CMK (cell line): ENCODE results near the gene CS.
A peak's percentile ranks its signal among the peaks of the same experiment; 100 is the strongest.
"Not testable (repeated sequence)": the region's sequence is repeated elsewhere in the genome, so short reads cannot be mapped to it uniquely, and the experiment has no call there.

Experiments used
- DNase-seq: peaks from one replicate; pipeline ENCODE4 v3.0.0-alpha.2; 2010; ENCODE audit warnings: low read depth

The CS gene

DNA sequence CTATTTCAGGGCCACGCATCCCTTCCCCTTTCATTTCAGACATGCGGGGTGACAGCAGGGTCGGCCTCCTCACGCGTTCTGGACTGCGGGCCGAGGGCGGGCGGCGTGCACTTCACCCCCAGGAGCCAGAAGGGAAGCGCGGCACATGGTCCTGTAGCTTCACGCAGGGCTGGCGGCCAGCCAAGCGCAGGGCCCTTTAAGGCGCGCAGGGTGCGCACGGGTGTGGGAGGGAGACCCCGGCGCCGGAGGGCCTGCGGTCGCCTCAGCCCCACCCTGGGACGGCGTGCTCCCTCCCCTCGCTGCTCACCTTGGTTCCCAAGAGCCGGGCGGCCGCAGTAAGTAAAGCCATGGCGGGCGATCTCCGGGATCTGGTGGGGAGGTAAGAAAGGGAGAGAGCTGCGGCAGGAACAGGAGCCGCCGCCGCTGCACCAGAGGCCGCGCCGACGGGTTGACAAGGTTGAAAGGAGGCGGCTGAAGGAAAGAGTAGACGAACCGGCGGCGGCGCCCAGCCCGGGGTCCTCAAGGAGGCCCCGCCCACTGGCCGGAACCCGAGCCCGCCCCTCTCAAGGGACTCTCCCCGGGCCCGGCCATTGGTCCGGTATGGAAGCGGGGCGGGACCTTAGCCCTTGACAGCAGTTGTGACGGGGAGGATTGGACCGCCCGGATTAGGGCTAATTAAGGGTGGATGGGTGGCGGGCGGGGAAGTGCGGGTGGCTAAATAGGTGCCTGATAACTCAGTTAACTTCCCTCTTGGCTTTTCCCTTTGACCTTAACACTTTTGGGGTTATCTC is at the start of gene CS:
Gene CS (minus strand): TSS at position 478 of the 791 bp plus-strand sequence. CDS start 129 bp downstream, at position 349.
- DNase-seq = peak; percentile 92

DNA sequence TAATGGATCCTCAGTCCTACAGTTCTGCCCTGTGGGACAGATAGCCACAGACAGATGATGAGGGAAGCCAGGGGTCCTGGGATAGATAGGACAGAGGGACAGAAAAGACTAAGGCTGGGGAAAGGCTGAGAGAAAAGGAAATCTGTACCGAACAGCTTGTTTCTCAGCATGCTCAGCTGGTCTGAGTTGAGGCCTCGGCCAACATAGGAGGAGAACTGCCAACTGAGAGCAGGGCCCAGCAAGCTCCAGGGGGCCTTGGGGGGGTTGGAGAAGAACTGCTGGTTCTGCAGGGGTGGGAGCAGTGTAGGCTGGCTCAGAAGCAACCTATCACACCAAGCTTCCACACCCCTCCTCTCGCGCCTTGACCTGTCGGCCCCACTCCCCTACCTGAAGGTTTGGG is 48.6 kb upstream of the CS start:
- no peak for DNase-seq

DNA sequence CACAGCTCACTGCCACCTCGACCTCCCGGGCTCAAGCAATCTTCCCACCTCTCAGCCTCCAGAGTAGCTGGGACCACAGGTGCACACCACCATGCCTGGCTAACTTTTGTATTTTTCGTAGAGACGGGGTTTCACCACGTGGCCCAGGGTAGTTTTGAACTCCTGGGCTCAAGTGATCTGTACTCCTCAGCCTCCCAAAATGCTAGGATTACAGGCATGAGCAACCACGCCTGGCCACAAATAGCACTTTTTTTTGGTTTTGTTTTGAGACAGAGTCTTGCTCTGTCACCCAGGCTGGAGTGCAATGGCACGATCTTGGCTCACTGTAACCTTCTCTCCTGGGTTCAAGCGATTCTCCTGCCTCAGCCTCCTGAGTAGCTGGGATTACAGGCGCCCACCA is 47.1 kb upstream of the CS start:
- DNase-seq = not testable (repeated sequence)

GRCh38 chr12:56346675-56347074 is 46.5 kb upstream of the CS start:
- DNase-seq = no peak

DNA sequence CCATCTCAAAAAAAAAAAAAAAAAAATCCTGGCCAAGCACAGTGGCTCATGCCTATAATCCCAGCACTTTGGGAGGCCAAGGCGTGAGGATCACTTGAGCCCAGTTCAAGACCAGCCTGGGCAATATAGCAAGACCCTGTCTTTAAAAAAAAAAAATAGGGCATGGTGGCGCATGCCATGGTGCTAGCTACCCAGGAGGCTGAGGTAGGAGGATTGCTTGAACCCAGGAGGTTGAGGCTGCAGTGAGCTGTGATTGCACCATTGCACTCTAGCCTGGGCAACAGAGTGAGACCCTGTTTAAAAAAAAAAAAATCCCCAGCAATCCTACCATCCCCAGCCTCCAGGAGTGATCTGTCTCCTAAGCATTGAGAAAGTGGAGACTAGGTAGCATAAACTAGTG is 42.2 kb upstream of the CS start:
- not testable (repeated sequence) for DNase-seq

DNA sequence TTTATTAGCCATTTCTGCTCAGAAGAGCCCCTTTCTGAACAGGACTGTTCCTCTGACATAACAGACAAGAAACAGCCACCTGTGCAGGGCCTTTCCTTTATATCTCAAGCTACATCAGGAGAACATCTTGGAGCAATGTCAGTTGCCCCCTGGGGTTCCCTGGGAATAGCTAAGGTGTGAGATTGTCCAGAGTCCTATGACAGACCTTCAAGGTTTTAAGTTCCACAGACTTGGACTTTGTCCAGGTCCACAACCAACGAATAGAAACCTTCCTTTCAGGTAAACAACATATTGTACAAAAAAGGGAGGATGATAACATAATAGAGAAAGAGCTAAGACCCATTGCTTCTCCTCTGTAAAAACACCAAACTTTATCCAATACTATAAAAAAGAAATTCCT is 41.5 kb upstream of the CS start:
- DNase-seq = no peak

- no peak for DNase-seq
These were observed 39.0 kb upstream of the CS start for GRCh38 chr12:56339158-56339422.

- no peak for DNase-seq
These were observed 38.4 kb upstream of the CS start, which contains the start of gene IL23A for GRCh38 chr12:56338308-56339157. IL23A (plus strand) TSS chr12:56338884; CDS start chr12:56339045, 161 bp downstream.

GRCh38 chr12:56337753-56338251 is 37.7 kb upstream of the CS start:
- DNase-seq = no peak

DNA sequence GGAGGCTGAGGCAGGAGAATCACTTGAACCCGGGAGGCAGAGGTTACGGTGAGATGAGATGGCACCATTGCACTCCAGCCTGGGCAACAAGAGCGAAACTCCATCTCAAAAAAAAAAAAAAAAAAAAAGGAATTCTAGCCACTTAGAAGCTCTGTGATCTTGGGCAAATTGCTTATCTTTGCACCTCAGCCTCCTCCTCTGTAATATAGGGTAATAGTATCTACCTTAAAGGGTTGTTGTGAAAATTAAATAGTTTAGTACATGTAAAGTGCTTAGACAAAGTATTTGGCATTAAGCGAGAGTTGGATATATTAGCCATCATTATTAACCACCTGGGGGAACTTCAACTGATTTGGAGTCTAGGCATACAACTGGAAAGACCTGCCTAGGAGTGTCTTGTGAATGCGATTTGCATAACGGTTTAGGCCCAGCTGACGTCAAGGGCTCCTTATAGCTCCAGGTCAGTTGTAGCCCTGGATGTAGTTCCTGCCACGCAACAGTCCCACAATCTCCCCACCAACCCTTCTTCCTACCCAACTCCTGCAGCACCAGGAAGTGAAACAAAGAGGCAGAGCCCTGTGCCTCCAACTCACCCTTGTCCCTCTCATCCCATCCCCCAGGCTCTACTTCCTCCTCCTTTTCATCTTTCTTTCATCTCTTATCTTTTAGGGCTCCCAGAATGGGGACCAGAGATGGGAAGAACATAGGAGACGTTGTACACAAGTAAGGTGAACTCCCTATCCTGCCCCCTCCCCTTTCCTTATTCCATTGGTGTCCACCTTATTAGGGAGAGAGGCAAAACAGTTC is 36.4 kb upstream of the CS start:
- no peak for DNase-seq

GRCh38 chr12:56335527-56335926 is 35.4 kb upstream of the CS start:
- not testable (repeated sequence) for DNase-seq

GRCh38 chr12:56334490-56334793 is 34.3 kb upstream of the CS start:
- DNase-seq = no peak

- DNase-seq = peak; percentile 94
These were observed 33.8 kb upstream of the CS start, which contains the start of gene PAN2 for GRCh38 chr12:56333679-56334489. PAN2 (minus strand) TSS chr12:56334000; CDS start chr12:56333094, 906 bp downstream.

DNA sequence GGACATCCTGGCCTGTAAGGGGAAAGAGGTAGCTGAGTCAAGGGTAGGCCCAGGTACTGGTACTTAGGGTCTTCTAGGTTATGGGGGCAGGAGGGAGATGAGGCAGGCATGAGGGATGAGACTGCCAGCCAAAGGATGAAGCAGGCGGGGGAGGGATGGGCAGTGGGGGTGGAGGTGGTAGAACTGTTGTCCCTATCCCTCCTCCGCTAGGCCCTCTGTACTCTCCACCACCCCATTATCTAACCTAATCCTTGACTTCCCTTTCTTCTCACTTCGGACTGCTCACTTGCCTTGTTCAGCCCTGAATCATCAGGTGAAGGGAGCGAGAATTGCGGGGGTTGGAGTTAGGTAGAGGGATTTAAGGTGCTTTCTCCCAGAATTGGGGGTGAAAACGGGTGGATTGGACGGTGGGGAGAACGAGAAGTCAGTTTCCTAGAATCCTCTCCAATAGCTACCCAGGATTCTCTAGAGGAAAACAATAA is 33.1 kb upstream of the CS start:
- peak; percentile 51 for DNase-seq

- no peak for DNase-seq
These were observed 32.5 kb upstream of the CS start for GRCh38 chr12:56332512-56333196.

DNA sequence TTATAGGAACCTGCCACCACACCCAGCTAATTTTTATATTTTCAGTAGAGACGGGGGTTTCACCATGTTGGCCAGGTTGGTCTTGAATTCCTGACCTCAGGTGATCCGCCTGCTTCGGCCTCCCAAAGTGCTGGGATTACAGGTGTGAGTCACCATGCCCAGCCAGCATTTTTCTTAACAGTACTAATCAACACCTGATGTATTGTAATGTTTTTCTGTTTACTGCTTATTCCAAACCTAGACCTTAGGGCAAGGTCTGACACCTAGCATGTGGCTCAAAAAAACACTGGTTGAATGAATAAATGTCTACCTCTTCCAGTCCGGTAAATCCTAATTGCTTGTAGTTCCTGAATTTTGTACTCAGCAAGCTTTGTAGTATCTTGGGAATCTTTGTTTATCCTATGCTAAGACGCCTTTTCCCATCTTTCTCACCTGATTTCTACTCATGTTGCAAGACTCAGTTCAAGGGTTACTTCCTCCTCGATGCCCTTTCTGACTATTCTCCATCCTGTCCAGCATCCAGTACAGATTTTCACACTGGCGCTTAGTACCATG is 30.9 kb upstream of the CS start:
- DNase-seq = no peak

DNA sequence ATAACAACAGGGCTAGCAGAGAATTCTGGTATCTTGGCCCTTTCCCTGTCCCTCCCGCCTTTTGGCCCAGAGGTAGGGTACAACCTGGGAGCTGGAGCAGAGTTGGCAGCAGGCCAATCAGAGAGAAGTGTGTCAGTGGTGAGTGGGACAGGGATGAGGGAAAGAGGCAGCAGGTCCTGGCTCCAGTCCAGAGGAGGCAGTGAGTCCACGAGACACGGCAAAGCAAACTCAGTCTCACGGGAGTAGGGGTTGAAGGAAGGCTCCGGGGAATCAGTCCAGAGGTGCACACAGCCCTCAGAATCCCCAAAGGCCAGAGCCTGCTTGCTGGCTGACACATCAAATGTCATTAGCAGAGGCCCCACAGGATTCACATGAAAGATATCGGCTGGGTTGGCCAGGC is 26.4 kb upstream of the CS start:
- DNase-seq = no peak

GRCh38 chr12:56326126-56326525 is 26.0 kb upstream of the CS start:
- no peak for DNase-seq

DNA sequence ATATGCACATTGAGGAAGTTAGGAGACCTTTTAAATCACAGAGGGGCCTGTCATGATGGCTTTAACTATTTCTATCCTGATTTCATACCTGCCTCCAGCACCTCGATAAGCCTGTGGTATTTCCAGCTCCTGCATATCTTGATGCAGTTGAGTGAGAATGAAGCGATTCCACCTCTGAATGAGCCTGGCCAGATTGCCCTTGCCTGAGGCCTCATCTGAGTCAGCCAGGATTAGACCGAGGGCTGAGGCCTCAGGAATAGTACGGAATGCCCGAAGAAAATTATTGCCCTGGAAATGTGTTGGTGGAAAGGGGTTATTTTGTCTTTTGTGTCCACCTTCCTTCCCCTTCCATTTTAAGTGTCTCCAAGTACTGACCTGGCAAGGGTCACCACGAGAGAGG is 24.1 kb upstream of the CS start:
- no peak for DNase-seq

DNA sequence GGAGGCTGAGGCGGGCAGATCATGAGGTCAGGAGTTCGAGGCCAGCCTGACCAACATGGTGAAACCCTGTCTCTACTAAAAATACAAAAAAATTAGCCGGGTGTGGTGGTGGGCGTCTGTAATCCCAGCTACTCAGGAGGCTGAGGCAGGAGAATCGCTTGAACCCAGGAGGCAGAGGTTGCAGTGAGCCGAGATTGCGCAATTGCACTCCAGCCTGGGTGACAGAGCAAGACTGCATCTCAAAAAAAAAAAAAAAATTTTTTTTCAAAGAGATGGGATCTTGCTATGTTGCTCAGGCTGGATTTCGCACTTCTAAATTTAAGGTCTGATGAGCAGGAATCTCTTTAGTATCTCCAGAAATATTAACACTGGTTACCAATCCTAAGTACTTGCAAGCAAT is 21.5 kb upstream of the CS start:
- DNase-seq = not testable (repeated sequence)
